Activated CD4-positive, alpha-beta T cell treated with anti-CD3 and anti-CD28 coated beads for 36 hours (primary cell): ENCODE results near the gene CHD6. TPM values are rescaled to one million over a fixed set of nuclear protein-coding genes. Genes with fewer than 3 reads are reported as not detected.

Source experiments
- ATAC-seq: fragments of 200-7000 bp; cut with Tn5 transposase; one replicate; pipeline ENCODE4 v1.10.0; 2021; ENCODE audit warnings: mild to moderate bottlenecking, moderate library complexity
- CTCF ChIA-PET: fragments of 350-600 bp; sonication (Branson Sonifier 250); formaldehyde crosslinking; loops from one replicate; lab custom pipeline; 2021; ENCODE audit warnings: antibody characterized with exemption; lab: Charles Lee
- POLR2A ChIA-PET: fragments of 350-600 bp; sonication (Branson Sonifier 250); formaldehyde crosslinking; loops from one replicate; lab custom pipeline; 2021; ENCODE audit warnings: antibody characterized with exemption, inconsistent platforms; lab: Charles Lee
- DNase-seq: peaks from one replicate; pipeline ENCODE4 v3.0.0-alpha.2; 2020
- H3K27ac Mint-ChIP-seq: one replicate; pipeline ENCODE4 v1.8.0; 2021; ENCODE audit warnings: mixed read lengths
- H3K27me3 Mint-ChIP-seq: one replicate; pipeline ENCODE4 v1.8.0; 2021; ENCODE audit warnings: mixed read lengths
- H3K36me3 Mint-ChIP-seq: one replicate; pipeline ENCODE4 v1.8.0; 2021; ENCODE audit warnings: low read depth, mixed read lengths
- H3K4me1 Mint-ChIP-seq: one replicate; pipeline ENCODE4 v1.8.0; 2021; ENCODE audit warnings: mixed read lengths
- H3K4me3 Mint-ChIP-seq: one replicate; pipeline ENCODE4 v1.8.0; 2021; ENCODE audit warnings: mild to moderate bottlenecking, moderate library complexity, mixed read lengths
- H3K9me3 Mint-ChIP-seq: one replicate; pipeline ENCODE4 v1.8.0; 2021; ENCODE audit warnings: low read depth, mixed read lengths
- intact Hi-C, 2 experiments: fragments of 100-400 bp; cut with DNase I in 1 of 2; cut with micrococcal nuclease in 1 of 2; formaldehyde crosslinking; loops; one replicate each; pipeline versions ENCODE4 v1.14.2 to v1.15.1; 2022 to 2024; cut with DNase I, micrococcal nuclease
- total RNA-seq, 2 experiments: library from RNA; stranded (reverse); gene quantifications; one replicate each; pipeline ENCODE4 v1.2.3, GENCODE V29; 2021

The CHD6 gene
- total RNA-seq, 2 experiments from 2014 or later = 30.2 to 34.0 TPM

DNA sequence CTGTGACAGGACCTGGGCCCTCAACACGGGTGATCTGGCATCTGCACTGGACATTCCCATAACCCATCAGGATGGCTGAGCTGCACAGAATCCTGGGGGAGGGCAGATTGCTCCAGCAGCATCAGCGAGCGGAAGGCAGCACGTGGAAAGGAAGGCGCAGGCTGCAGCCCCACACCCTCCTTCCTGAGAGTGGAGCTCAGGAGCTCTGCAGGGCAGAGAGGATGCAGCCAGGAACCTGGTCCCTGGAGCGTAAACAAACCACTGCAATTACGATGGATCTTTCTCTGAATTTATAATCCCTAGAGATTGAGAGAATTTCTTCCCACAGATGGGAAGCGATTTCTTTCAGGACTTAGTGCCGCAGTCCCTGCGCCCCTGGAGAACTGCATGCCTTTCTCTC, 211.8 kb downstream of the CHD6 start:
- intact Hi-C loops = loop anchor here in 1 of 2 experiments (10.0 kb wide), 1 partner anchor 1218 kb away; no protein-coding TSS in a partner anchor
- no peak overlapping the region for H3K4me3 Mint-ChIP-seq
- no peaks in the 10 kb centered on the region for H3K9me3 Mint-ChIP-seq
- ChIA-PET CTCF (no interaction called here), POLR2A (interaction anchor here (0.6 kb wide), 1 partner anchor 487 kb away, joined by 3 read pairs; no protein-coding TSS in a partner anchor)
- H3K4me1 Mint-ChIP-seq = peaks cover 23% of the 10 kb centered on the region
- no peaks in the 10 kb centered on the region for H3K27me3 Mint-ChIP-seq
- peaks cover 35% of the 10 kb centered on the region for H3K36me3 Mint-ChIP-seq
- H3K27ac Mint-ChIP-seq = no peak overlapping the region
- ATAC-seq (no peak), DNase-seq (no peak)

- ATAC-seq = no peak
- DNase-seq = no peak
- H3K27me3 Mint-ChIP-seq = no peaks in the 10 kb centered on the region
- H3K4me1 Mint-ChIP-seq = peaks cover 23% of the 10 kb centered on the region
- H3K27ac Mint-ChIP-seq = no peak overlapping the region
- CTCF ChIA-PET = interaction anchor here (1.1 kb wide), 1 partner anchor 10 kb away, joined by 3 read pairs; no protein-coding TSS in a partner anchor
- peaks cover 31% of the 10 kb centered on the region for H3K36me3 Mint-ChIP-seq
- H3K4me3 Mint-ChIP-seq = no peak overlapping the region
- intact Hi-C loops = loop anchor here in 1 of 2 experiments (10.0 kb wide), 1 partner anchor 1219 kb away; no protein-coding TSS in a partner anchor
- H3K9me3 Mint-ChIP-seq = no peaks in the 10 kb centered on the region
- POLR2A ChIA-PET = no interaction called here
Observed at GRCh38 chr20:41405436-41405835, 212.7 kb downstream of the CHD6 start.

DNA sequence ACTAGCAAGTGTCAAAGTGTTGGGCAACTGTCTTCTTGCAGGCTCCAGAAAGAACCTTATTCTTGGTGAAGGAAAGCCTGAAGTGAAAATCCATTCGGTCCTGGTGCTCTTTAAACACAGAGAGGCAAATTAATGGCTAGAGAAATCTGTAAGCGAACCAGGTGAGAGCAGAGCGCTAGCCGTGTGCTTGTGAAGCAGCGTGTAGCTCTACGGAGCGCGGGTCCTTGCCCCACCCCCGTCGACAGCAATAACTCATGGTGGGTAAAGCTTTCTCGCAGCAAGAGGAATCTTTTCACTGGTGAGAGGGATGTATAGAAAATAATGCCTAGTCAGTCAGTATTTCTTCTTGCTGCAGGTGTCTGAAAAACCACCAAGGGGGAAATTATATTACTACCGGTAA, 214.6 kb downstream of the CHD6 start:
- intact Hi-C loops = loop anchor here in 1 of 2 experiments (10.0 kb wide), 1 partner anchor 1221 kb away; no protein-coding TSS in a partner anchor
- Mint-ChIP-seq H3K27ac (no peak overlapping the region), H3K36me3 (peaks cover 29% of the 10 kb centered on the region), H3K9me3 (no peaks in the 10 kb centered on the region), H3K4me1 (peaks cover 14% of the 10 kb centered on the region), H3K4me3 (no peak overlapping the region), H3K27me3 (no peaks in the 10 kb centered on the region)
- POLR2A ChIA-PET = no interaction called here
- ATAC-seq (no peak), DNase-seq (no peak)
- CTCF ChIA-PET = no interaction called here

- DNase-seq (no peak), ATAC-seq (no peak)
- ChIA-PET POLR2A (no interaction called here), CTCF (interaction anchor here (0.9 to 1.5 kb wide), 4 partner anchors 9 to 19 kb away, joined by 3 to 5 read pairs (median 4); no protein-coding TSS in a partner anchor)
- Mint-ChIP-seq H3K4me1 (no peaks in the 10 kb centered on the region), H3K4me3 (no peak overlapping the region), H3K36me3 (peaks cover 4% of the 10 kb centered on the region), H3K27ac (no peak overlapping the region), H3K27me3 (no peaks in the 10 kb centered on the region), H3K9me3 (no peaks in the 10 kb centered on the region)
- intact Hi-C loops = no loop called here
Observed at GRCh38 chr20:41398408-41398807, 219.8 kb downstream of the CHD6 start.

DNA sequence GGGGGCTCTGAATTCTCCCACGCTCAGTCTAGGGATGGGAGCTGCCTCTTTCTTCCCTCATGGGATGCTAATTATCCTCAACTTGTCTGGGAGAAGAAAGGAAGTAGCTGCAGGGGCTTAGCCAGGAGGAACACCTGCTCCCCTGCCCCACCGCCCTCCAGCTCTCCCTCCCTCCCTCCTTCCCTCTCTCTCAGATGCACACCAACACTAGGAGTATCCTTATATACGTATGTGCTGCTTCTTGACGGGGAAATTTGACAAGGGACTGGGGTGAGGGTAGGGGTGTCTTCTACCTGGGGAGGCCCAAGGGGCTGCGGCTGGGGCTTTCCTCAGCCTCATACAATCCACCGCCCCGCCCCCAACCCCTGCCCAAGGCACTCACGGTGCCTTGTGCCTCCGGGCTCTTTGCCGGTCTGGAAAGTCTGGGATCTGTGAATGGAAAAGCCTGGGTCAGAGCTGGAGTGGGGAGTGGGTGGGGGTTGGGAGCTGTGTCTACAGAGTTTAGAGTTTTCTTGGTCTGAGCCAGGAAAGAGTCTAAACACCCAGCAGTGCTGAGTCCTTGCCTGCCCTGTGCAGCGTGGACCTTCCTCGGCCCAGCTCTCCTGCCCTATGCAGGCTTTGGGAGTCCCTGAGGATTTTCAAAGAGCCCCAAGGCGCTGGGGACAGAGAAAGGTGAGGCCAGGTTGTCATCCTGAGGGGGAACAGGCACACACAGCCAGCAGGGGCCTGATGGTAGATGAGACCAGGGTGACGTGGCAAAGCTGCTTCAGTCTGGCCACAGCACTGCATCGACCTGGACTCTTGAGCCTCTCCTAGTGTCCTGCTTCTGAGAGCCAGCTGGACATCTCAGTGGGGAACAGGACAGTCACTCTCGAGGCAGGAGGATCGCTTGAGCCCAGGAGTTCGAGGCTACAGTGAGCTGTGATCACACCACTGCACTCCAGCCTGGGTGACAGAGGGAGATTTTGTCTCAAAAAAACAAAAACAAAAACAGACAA, 222.2 kb downstream of the CHD6 start:
- CTCF ChIA-PET = no interaction called here
- intact Hi-C loops = no loop called here
- no peak overlapping the region for H3K4me3 Mint-ChIP-seq
- ATAC-seq (no peak), DNase-seq (no peak)
- POLR2A ChIA-PET = interaction anchor here (0.5 kb wide), 1 partner anchor 132 kb away, joined by 3 read pairs; no protein-coding TSS in a partner anchor
- H3K36me3 Mint-ChIP-seq = no peaks in the 10 kb centered on the region
- H3K27me3 Mint-ChIP-seq = no peaks in the 10 kb centered on the region
- H3K27ac Mint-ChIP-seq = no peak overlapping the region
- H3K4me1 Mint-ChIP-seq = no peaks in the 10 kb centered on the region
- H3K9me3 Mint-ChIP-seq = no peaks in the 10 kb centered on the region

GRCh38 chr20:41394931-41395666, 223.1 kb downstream of the CHD6 start:
- Mint-ChIP-seq H3K27ac (no peak overlapping the region), H3K4me1 (no peaks in the 10 kb centered on the region), H3K27me3 (no peaks in the 10 kb centered on the region), H3K9me3 (no peaks in the 10 kb centered on the region), H3K36me3 (no peaks in the 10 kb centered on the region), H3K4me3 (no peak overlapping the region)
- ChIA-PET CTCF (interaction anchor here (0.6 kb wide), 1 partner anchor 432 kb away, joined by 3 read pairs; no protein-coding TSS in a partner anchor), POLR2A (no interaction called here)
- DNase-seq (no peak), ATAC-seq (no peak)
- intact Hi-C loops = no loop called here

DNA sequence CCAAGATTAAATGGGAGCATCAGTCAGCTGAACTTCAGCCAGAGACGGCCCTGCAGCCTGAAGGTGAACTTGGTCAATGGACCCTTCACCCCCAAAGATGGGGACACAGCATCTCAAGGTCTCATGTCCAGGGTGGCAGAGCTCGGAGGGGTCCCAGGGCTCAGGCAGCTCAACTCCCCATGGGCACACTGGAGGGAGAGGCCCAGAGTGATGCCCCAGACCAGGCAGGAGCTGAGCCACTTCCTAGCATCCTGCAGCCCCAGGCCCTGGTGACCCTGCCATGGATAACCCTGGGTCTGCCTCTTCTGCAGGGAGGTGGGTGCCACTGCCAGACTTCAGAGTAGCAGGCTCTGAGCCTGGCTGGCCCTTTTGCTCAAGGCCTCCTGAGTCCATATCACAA, 224.1 kb downstream of the CHD6 start:
- H3K36me3 Mint-ChIP-seq = no peaks in the 10 kb centered on the region
- H3K27ac Mint-ChIP-seq = no peak overlapping the region
- H3K27me3 Mint-ChIP-seq = no peaks in the 10 kb centered on the region
- no peak overlapping the region for H3K4me3 Mint-ChIP-seq
- H3K4me1 Mint-ChIP-seq = no peaks in the 10 kb centered on the region
- ChIA-PET POLR2A (no interaction called here), CTCF (interaction anchor here (0.8 kb wide), 1 partner anchor 61 kb away, joined by 3 read pairs; no protein-coding TSS in a partner anchor)
- H3K9me3 Mint-ChIP-seq = no peaks in the 10 kb centered on the region
- ATAC-seq = no peak
- no peak for DNase-seq
- intact Hi-C loops = no loop called here

DNA sequence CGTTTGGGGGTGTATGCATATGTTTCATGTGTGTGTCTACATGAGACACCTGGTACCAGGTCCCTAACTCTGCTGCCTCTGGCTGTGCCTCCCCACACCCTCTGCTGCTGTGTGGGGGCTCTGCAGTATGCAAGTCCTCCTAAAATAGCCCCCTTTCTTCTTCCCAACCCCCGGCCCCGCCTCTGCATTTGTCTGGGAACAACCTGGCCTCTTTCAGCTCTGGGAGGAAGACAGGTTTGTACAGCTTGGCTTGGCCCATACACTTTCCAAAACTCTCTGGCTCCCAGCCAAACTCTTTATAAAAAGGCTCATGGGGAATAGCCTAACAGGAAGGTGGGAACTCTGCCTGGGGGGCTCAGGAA, 224.5 kb downstream of the CHD6 start:
- no peaks in the 10 kb centered on the region for H3K27me3 Mint-ChIP-seq
- CTCF ChIA-PET = interaction anchor here (0.8 kb wide), 1 partner anchor 61 kb away, joined by 3 read pairs; no protein-coding TSS in a partner anchor

GRCh38 chr20:41392871-41393704, 225.1 kb downstream of the CHD6 start:
- intact Hi-C loops = no loop called here
- Mint-ChIP-seq H3K4me3 (no peak overlapping the region), H3K36me3 (no peaks in the 10 kb centered on the region), H3K27ac (no peak overlapping the region), H3K9me3 (no peaks in the 10 kb centered on the region), H3K4me1 (no peaks in the 10 kb centered on the region), H3K27me3 (no peaks in the 10 kb centered on the region)
- ATAC-seq = no peak
- POLR2A ChIA-PET = no interaction called here
- CTCF ChIA-PET = interaction anchor here (0.8 kb wide), 1 partner anchor 62 kb away, joined by 3 read pairs; no protein-coding TSS in a partner anchor
- no peak for DNase-seq

More for the DNA sequence above, 224.5 kb downstream of the CHD6 start:
- POLR2A ChIA-PET = no interaction called here
- Mint-ChIP-seq H3K27ac (no peak overlapping the region), H3K9me3 (no peaks in the 10 kb centered on the region), H3K4me3 (no peak overlapping the region), H3K4me1 (no peaks in the 10 kb centered on the region), H3K36me3 (no peaks in the 10 kb centered on the region)
- DNase-seq = no peak
- ATAC-seq = no peak
- intact Hi-C loops = no loop called here

GRCh38 chr20:41392295-41392694, 225.9 kb downstream of the CHD6 start:
- Mint-ChIP-seq H3K36me3 (no peaks in the 10 kb centered on the region), H3K4me3 (no peak overlapping the region), H3K9me3 (no peaks in the 10 kb centered on the region), H3K27me3 (no peaks in the 10 kb centered on the region), H3K4me1 (no peaks in the 10 kb centered on the region), H3K27ac (no peak overlapping the region)
- ATAC-seq (no peak), DNase-seq (no peak)
- intact Hi-C loops = no loop called here
- CTCF ChIA-PET = no interaction called here
- POLR2A ChIA-PET = no interaction called here
